Hematopoietic multipotent progenitor cell treated with erythropoietin and hydrocortisone succinate and interleukin-3 and kit ligand, for 8 days (in vitro differentiated cells): ENCODE measurements around the gene GNG7.
"Not testable (repeated sequence)": the region's sequence is repeated elsewhere in the genome, so short reads cannot be mapped to it uniquely, and the experiment has no call there.

Experiments used
- DNase-seq: peaks from one replicate; pipeline ENCODE4 v3.0.0-alpha.2; 2015

GNG7 gene

GRCh38 chr19:2616741-2617392 is 85.6 kb downstream of the GNG7 start:
- no peak for DNase-seq

- no peak for DNase-seq
These were observed 86.7 kb downstream of the GNG7 start for GRCh38 chr19:2615782-2616181.

- no peak for DNase-seq
These were observed 88.8 kb downstream of the GNG7 start for GRCh38 chr19:2613507-2614295.

- DNase-seq = no peak
These were observed 89.8 kb downstream of the GNG7 start for GRCh38 chr19:2612619-2613249.

- no peak for DNase-seq
These were observed 90.7 kb downstream of the GNG7 start for GRCh38 chr19:2611483-2612464.

- peak; percentile 66 for DNase-seq
These were observed 91.6 kb downstream of the GNG7 start for GRCh38 chr19:2610637-2611482.

GRCh38 chr19:2609389-2610116 is 92.9 kb downstream of the GNG7 start:
- DNase-seq = no peak

- DNase-seq = not testable (repeated sequence)
These were observed 93.5 kb downstream of the GNG7 start for GRCh38 chr19:2609034-2609388.

- no peak for DNase-seq
These were observed 93.9 kb downstream of the GNG7 start for GRCh38 chr19:2608602-2608922.

GRCh38 chr19:2607712-2608601 is 94.5 kb downstream of the GNG7 start:
- DNase-seq = no peak

- DNase-seq = not testable (repeated sequence)
These were observed 95.7 kb downstream of the GNG7 start for GRCh38 chr19:2606774-2607173.

- DNase-seq = not testable (repeated sequence)
These were observed 96.6 kb downstream of the GNG7 start for GRCh38 chr19:2605889-2606288.

- DNase-seq = no peak
These were observed 97.7 kb downstream of the GNG7 start for GRCh38 chr19:2604747-2605329.

- DNase-seq = no peak
These were observed 99.2 kb downstream of the GNG7 start for GRCh38 chr19:2603334-2603733.

- no peak for DNase-seq
These were observed 99.9 kb downstream of the GNG7 start for GRCh38 chr19:2602391-2603181.

GRCh38 chr19:2600914-2601870 is 101.3 kb downstream of the GNG7 start:
- DNase-seq = no peak

- DNase-seq = no peak
These were observed 108.2 kb downstream of the GNG7 start for GRCh38 chr19:2594319-2594718.

- no peak for DNase-seq
These were observed 109.7 kb downstream of the GNG7 start for GRCh38 chr19:2592824-2593223.
